SH-SY5Y (cell line): Measurements from ENCODE around the gene TNFRSF1A.

Experiments used
- GATA2 ChIP-seq: IDR thresholded peaks from 2 replicates; pipeline ENCODE4 v1.6.1; 2011; ENCODE audit warnings: mild to moderate bottlenecking, low read depth, low read length
- GATA3 ChIP-seq: IDR thresholded peaks from 2 replicates; pipeline ENCODE4 v1.6.1; 2011; ENCODE audit warnings: low read depth, mild to moderate bottlenecking, low read length, moderate library complexity

TNFRSF1A gene

GRCh38 chr12:6306151-6306550, 35.7 kb downstream of the TNFRSF1A start:
- TF ChIP-seq GATA2 (no peak), GATA3 (no peak)

GRCh38 chr12:6303071-6303470, 38.8 kb downstream of the TNFRSF1A start:
- TF ChIP-seq GATA2 = no peak
- no peak for TF ChIP-seq GATA3

GRCh38 chr12:6302621-6303020, 39.3 kb downstream of the TNFRSF1A start:
- no peak for TF ChIP-seq GATA2
- no peak for TF ChIP-seq GATA3

GRCh38 chr12:6301721-6302120, 40.2 kb downstream of the TNFRSF1A start:
- TF ChIP-seq GATA3 (no peak), GATA2 (no peak)

GRCh38 chr12:6297170-6297569, 44.7 kb downstream of the TNFRSF1A start:
- no peak for TF ChIP-seq GATA2
- TF ChIP-seq GATA3 = no peak

- TF ChIP-seq GATA3 (no peak), GATA2 (no peak)
These were observed 46.6 kb downstream of the TNFRSF1A start for GRCh38 chr12:6295094-6295811.

- TF ChIP-seq GATA2 (no peak), GATA3 (no peak)
These were observed 47.5 kb downstream of the TNFRSF1A start for GRCh38 chr12:6294156-6295093.

GRCh38 chr12:6292606-6293005, 49.3 kb downstream of the TNFRSF1A start:
- TF ChIP-seq GATA3 (no peak), GATA2 (no peak)

- no peak for TF ChIP-seq GATA3
- TF ChIP-seq GATA2 = no peak
These were observed 53.6 kb downstream of the TNFRSF1A start for GRCh38 chr12:6288235-6288634.

GRCh38 chr12:6285532-6286306, 56.2 kb downstream of the TNFRSF1A start:
- TF ChIP-seq GATA3 = no peak
- TF ChIP-seq GATA2 = no peak

- TF ChIP-seq GATA3 (no peak), GATA2 (no peak)
These were observed 56.8 kb downstream of the TNFRSF1A start for GRCh38 chr12:6285063-6285477.

- TF ChIP-seq GATA2 (no peak), GATA3 (no peak)
These were observed 57.6 kb downstream of the TNFRSF1A start for GRCh38 chr12:6284273-6284672.

- TF ChIP-seq GATA3 (no peak), GATA2 (no peak)
These were observed 59.4 kb downstream of the TNFRSF1A start for GRCh38 chr12:6282453-6282840.

- TF ChIP-seq GATA3 (no peak), GATA2 (no peak)
These were observed 60.6 kb downstream of the TNFRSF1A start for GRCh38 chr12:6281081-6281809.
